Measurements from ENCODE around the gene DYRK3. TPM values are rescaled to one million over a fixed set of nuclear protein-coding genes. Genes with fewer than 3 reads are reported as not detected.

DYRK3 gene
- total RNA-seq, 2 experiments from 2014 or later = 8.3 to 8.7 TPM

- ATAC-seq = no peak
- POLR2A ChIA-PET = interaction anchor here (1.1 kb wide), 1 partner anchor 14 kb away, joined by 3 read pairs; the partner anchor contains the start of gene DYRK3
- no peak overlapping the region for H3K27ac Mint-ChIP-seq
- H3K27me3 Mint-ChIP-seq = no peaks in the 10 kb centered on the region
- intact Hi-C loops (cut with DNase I, micrococcal nuclease) = no loop called here
- CTCF ChIA-PET = interaction anchor here (0.6 to 27.4 kb wide), 8 partner anchors 13 to 663 kb away, joined by 3 to 564 read pairs (median 5); partner anchors contain the start of gene DYRK3
- H3K9me3 Mint-ChIP-seq (ENCODE audit: low read depth) = no peaks in the 10 kb centered on the region
- peaks cover 17% of the 10 kb centered on the region for H3K36me3 Mint-ChIP-seq (ENCODE audit: low read depth)
- H3K4me3 Mint-ChIP-seq = no peak overlapping the region
- H3K4me1 Mint-ChIP-seq = peaks cover 3% of the 10 kb centered on the region
- DNase-seq = no peak
Observed at GRCh38 chr1:206649261-206649921, 14.1 kb downstream of the DYRK3 start.

DNA sequence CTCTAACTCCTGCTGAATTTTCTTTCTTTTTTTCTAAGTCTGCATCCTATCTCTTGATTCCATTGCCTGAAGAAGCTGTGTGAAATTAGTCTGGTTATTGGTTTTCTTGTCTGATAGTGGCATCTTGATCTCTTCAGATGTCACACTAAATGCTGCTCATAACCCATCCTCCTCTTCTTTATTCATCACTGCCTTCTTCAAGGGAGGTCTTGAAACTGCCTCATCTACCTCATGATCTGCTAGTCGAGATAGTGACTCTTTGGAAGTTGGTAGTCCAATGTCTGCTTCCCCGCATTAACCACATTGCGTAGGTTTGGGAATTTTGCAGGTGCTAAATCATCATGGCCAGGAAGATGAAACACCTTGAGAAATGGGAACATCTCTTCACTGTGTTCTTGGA is 15.7 kb downstream of the DYRK3 start:
- H3K9me3 Mint-ChIP-seq (ENCODE audit: low read depth) = no peaks in the 10 kb centered on the region
- ChIA-PET CTCF (interaction anchor here (13.1 to 27.4 kb wide), 2 partner anchors 12 to 19 kb away, joined by 176 to 564 read pairs; partner anchors contain the start of gene DYRK3), POLR2A (interaction anchor here (0.6 kb wide), 1 partner anchor 16 kb away, joined by 3 read pairs; the partner anchor contains the start of gene DYRK3)
- peaks cover 17% of the 10 kb centered on the region for H3K36me3 Mint-ChIP-seq (ENCODE audit: low read depth)
- H3K27me3 Mint-ChIP-seq = no peaks in the 10 kb centered on the region
- no peak for ATAC-seq
- H3K4me1 Mint-ChIP-seq = peaks cover 3% of the 10 kb centered on the region
- H3K27ac Mint-ChIP-seq = no peak overlapping the region
- no peak for DNase-seq
- no peak overlapping the region for H3K4me3 Mint-ChIP-seq
- intact Hi-C loops (cut with DNase I, micrococcal nuclease) = no loop called here

GRCh38 chr1:206651958-206652890 is 16.9 kb downstream of the DYRK3 start:
- intact Hi-C loops (cut with DNase I, micrococcal nuclease) = no loop called here
- DNase-seq (no peak), ATAC-seq (peak; percentile 33)
- peaks cover 3% of the 10 kb centered on the region for H3K4me1 Mint-ChIP-seq
- peaks cover 3% of the 10 kb centered on the region for H3K27me3 Mint-ChIP-seq
- ChIA-PET POLR2A (no interaction called here), CTCF (interaction anchor here (1.0 to 27.4 kb wide), 3 partner anchors 10 to 45 kb away, joined by 3 to 564 read pairs (median 176); partner anchors contain the start of gene DYRK3)
- no peak overlapping the region for H3K27ac Mint-ChIP-seq
- H3K9me3 Mint-ChIP-seq (ENCODE audit: low read depth) = no peaks in the 10 kb centered on the region
- H3K36me3 Mint-ChIP-seq (ENCODE audit: low read depth) = peaks cover 13% of the 10 kb centered on the region
- no peak overlapping the region for H3K4me3 Mint-ChIP-seq

DNA sequence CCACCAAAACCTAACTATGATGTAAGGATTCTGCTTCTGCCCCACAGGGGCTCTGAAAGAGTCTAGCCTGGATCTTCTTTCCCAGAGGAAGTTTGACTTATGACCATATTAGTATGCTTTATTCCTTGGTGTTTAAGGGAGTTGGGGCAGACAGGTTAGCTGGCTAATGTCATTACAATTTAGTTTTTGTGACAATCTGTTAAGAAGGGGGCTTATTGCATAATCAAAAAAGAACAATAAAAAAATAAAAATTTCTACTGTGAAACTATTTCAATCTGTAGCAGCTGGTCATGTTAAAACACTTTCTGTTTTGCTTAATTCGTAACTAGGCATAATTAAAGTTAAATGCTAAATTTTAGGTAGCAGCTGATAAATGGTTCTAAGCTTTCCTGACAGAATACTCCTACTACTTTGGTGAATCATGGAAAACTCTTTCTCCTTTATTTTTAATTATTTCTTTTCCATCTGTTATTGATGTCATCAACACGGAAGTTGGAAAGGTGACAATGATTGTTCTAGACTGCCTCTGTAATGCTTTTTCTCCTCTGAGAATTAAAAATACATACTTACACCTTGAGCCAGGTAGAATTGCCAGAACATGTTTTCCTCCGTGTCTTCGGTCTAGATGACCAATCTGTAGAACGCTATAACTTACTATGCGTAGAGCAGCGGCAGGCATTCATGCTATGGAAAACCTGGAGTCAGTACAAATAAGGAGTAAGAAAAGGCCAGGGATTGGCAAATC is 18.6 kb downstream of the DYRK3 start:
- CTCF ChIA-PET = interaction anchor here (0.5 to 27.4 kb wide), 8 partner anchors 9 to 548 kb away, joined by 3 to 564 read pairs (median 4); partner anchors contain the start of genes DYRK3 and EIF2D
- POLR2A ChIA-PET = interaction anchor here (0.7 kb wide), 1 partner anchor 154 kb away, joined by 4 read pairs; no protein-coding TSS in a partner anchor
- no peak overlapping the region for H3K4me3 Mint-ChIP-seq
- intact Hi-C loops (cut with DNase I, micrococcal nuclease) = no loop called here
- peaks cover 9% of the 10 kb centered on the region for H3K4me1 Mint-ChIP-seq
- H3K27ac Mint-ChIP-seq = no peak overlapping the region
- H3K27me3 Mint-ChIP-seq = peaks cover 17% of the 10 kb centered on the region
- H3K36me3 Mint-ChIP-seq (ENCODE audit: low read depth) = peaks cover 7% of the 10 kb centered on the region
- DNase-seq = no peak
- ATAC-seq = no peak
- H3K9me3 Mint-ChIP-seq (ENCODE audit: low read depth) = no peaks in the 10 kb centered on the region

DNA sequence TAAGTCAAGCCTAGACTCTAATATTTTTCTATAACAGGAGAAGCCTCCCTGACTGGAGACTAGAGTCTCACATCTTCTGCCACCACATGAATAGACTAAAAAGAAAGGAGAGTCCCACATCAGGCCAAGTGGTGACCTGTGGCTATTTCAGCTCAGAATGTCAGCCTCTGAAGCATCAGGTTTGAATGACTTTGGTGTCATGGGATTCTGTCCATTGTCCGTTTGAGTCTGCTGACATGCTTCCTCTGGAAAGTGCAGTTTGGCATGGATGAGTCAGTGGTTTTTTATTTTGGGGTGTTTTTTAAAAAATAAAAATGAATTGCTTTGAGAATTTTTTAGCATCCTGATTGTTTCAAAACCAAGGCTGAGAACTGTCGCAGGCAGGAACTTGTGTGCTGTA is 19.5 kb downstream of the DYRK3 start:
- Mint-ChIP-seq H3K4me3 (no peak overlapping the region), H3K27ac (no peak overlapping the region), H3K9me3 (ENCODE audit: low read depth) (no peaks in the 10 kb centered on the region), H3K36me3 (ENCODE audit: low read depth) (peaks cover 3% of the 10 kb centered on the region), H3K27me3 (peaks cover 17% of the 10 kb centered on the region), H3K4me1 (peaks cover 9% of the 10 kb centered on the region)
- CTCF ChIA-PET = interaction anchor here (0.7 to 27.4 kb wide), 7 partner anchors 8 to 175 kb away, joined by 3 to 564 read pairs (median 8); partner anchors contain the start of genes DYRK3 and EIF2D
- DNase-seq (no peak), ATAC-seq (no peak)
- intact Hi-C loops (cut with DNase I, micrococcal nuclease) = no loop called here
- POLR2A ChIA-PET = no interaction called here

DNA sequence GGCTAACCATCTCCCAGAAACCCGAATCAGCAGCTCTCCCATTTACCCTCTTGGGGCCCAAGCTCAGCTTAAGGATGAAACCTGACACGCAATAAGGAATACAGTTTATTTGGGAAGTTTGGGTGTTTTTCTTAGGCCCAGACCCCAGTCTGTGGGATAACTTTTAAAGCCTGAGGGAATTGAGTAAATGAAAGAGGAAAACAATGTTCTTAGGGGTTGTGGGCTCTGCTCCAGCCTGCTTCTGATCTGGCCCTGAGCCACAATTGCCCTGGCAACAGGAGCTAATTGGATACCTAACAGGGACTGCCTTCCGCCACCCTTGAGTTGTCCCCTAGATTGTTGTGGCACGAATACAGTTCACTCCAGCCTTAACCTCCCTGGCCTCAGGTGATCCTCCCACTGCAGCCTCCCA is 20.1 kb downstream of the DYRK3 start:
- no peak overlapping the region for H3K4me3 Mint-ChIP-seq
- no peak overlapping the region for H3K27ac Mint-ChIP-seq
- POLR2A ChIA-PET = no interaction called here

GRCh38 chr1:206656936-206657335 is 21.6 kb downstream of the DYRK3 start:
- Mint-ChIP-seq H3K4me1 (peaks cover 9% of the 10 kb centered on the region), H3K27me3 (peaks cover 20% of the 10 kb centered on the region), H3K36me3 (ENCODE audit: low read depth) (no peaks in the 10 kb centered on the region), H3K4me3 (no peak overlapping the region), H3K27ac (no peak overlapping the region), H3K9me3 (ENCODE audit: low read depth) (no peaks in the 10 kb centered on the region)
- CTCF ChIA-PET = interaction anchor here (0.6 to 27.4 kb wide), 10 partner anchors 6 to 324 kb away, joined by 3 to 564 read pairs (median 7); partner anchors contain the start of gene DYRK3
- ATAC-seq = no peak
- intact Hi-C loops (cut with DNase I, micrococcal nuclease) = no loop called here
- no peak for DNase-seq
- POLR2A ChIA-PET = no interaction called here

More for the DNA sequence above, 20.1 kb downstream of the DYRK3 start:
- ATAC-seq = no peak
- peaks cover 3% of the 10 kb centered on the region for H3K36me3 Mint-ChIP-seq (ENCODE audit: low read depth)
- intact Hi-C loops (cut with DNase I, micrococcal nuclease) = no loop called here
- CTCF ChIA-PET = interaction anchor here (0.6 to 27.4 kb wide), 10 partner anchors 7 to 734 kb away, joined by 3 to 564 read pairs (median 7); partner anchors contain the start of genes DYRK3 and EIF2D
- H3K9me3 Mint-ChIP-seq (ENCODE audit: low read depth) = no peaks in the 10 kb centered on the region
- peaks cover 9% of the 10 kb centered on the region for H3K4me1 Mint-ChIP-seq
- peaks cover 17% of the 10 kb centered on the region for H3K27me3 Mint-ChIP-seq
- no peak for DNase-seq

GRCh38 chr1:206657751-206658150 is 22.4 kb downstream of the DYRK3 start:
- intact Hi-C loops (cut with DNase I, micrococcal nuclease) = no loop called here
- CTCF ChIA-PET = interaction anchor here (0.6 to 27.4 kb wide), 20 partner anchors 7 to 418 kb away, joined by 3 to 564 read pairs (median 4); partner anchors contain the start of genes DYRK3 and EIF2D
- DNase-seq = no peak
- Mint-ChIP-seq H3K4me1 (peaks cover 14% of the 10 kb centered on the region), H3K36me3 (ENCODE audit: low read depth) (no peaks in the 10 kb centered on the region), H3K4me3 (no peak overlapping the region), H3K27ac (no peak overlapping the region), H3K27me3 (peaks cover 20% of the 10 kb centered on the region), H3K9me3 (ENCODE audit: low read depth) (no peaks in the 10 kb centered on the region)
- ATAC-seq = no peak
- POLR2A ChIA-PET = interaction anchor here (0.6 kb wide), 3 partner anchors 11 to 165 kb away, joined by 3 read pairs; partner anchors contain the start of gene DYRK3

- H3K27me3 Mint-ChIP-seq = peaks cover 23% of the 10 kb centered on the region
- no peak overlapping the region for H3K27ac Mint-ChIP-seq
- ChIA-PET POLR2A (interaction anchor here (0.6 kb wide), 2 partner anchors 10 to 165 kb away, joined by 3 read pairs; no protein-coding TSS in a partner anchor), CTCF (interaction anchor here (0.6 to 27.4 kb wide), 30 partner anchors 8 to 747 kb away, joined by 3 to 564 read pairs (median 4); partner anchors contain the start of genes DYRK3 and EIF2D)
- intact Hi-C loops (cut with DNase I, micrococcal nuclease) = no loop called here
- ATAC-seq = peak; percentile 49
- H3K9me3 Mint-ChIP-seq (ENCODE audit: low read depth) = no peaks in the 10 kb centered on the region
- peaks cover 21% of the 10 kb centered on the region for H3K4me1 Mint-ChIP-seq
- peak; percentile 72 for DNase-seq
- H3K4me3 Mint-ChIP-seq = no peak overlapping the region
- no peaks in the 10 kb centered on the region for H3K36me3 Mint-ChIP-seq (ENCODE audit: low read depth)
Observed at GRCh38 chr1:206658264-206658980, 23.1 kb downstream of the DYRK3 start.

DNA sequence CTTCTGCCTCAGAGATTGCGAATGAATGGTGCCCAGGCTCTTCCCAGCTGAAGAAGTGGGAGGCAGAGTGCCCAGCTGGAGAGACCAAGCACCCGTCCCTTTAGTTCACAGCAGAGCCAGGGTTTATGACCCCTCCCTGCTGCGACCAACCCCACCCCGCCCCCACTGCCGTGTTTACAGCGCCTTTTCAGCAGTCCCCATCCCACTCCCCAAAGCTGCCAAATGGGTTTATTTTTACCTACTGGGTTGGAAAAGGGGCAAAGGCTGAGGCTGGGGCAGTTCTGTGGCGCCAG is 23.6 kb downstream of the DYRK3 start:
- intact Hi-C loops (cut with DNase I, micrococcal nuclease) = no loop called here
- Mint-ChIP-seq H3K9me3 (ENCODE audit: low read depth) (no peaks in the 10 kb centered on the region), H3K27me3 (peaks cover 26% of the 10 kb centered on the region), H3K36me3 (ENCODE audit: low read depth) (no peaks in the 10 kb centered on the region), H3K4me1 (peaks cover 24% of the 10 kb centered on the region), H3K4me3 (no peak overlapping the region), H3K27ac (no peak overlapping the region)
- no peak for DNase-seq
- ChIA-PET CTCF (interaction anchor here (0.7 to 27.4 kb wide), 19 partner anchors 8 to 747 kb away, joined by 3 to 564 read pairs (median 4); partner anchors contain the start of gene DYRK3), POLR2A (no interaction called here)
- ATAC-seq = no peak

Data from activated CD4-positive, alpha-beta T cell treated with anti-CD3 and anti-CD28 coated beads for 36 hours (primary cell).